Measurements from ENCODE around the gene RELT.

The RELT gene

GRCh38 chr11:73384531-73384871 is 8.3 kb downstream of the RELT start:
- TF ChIP-seq, protein P1, sequence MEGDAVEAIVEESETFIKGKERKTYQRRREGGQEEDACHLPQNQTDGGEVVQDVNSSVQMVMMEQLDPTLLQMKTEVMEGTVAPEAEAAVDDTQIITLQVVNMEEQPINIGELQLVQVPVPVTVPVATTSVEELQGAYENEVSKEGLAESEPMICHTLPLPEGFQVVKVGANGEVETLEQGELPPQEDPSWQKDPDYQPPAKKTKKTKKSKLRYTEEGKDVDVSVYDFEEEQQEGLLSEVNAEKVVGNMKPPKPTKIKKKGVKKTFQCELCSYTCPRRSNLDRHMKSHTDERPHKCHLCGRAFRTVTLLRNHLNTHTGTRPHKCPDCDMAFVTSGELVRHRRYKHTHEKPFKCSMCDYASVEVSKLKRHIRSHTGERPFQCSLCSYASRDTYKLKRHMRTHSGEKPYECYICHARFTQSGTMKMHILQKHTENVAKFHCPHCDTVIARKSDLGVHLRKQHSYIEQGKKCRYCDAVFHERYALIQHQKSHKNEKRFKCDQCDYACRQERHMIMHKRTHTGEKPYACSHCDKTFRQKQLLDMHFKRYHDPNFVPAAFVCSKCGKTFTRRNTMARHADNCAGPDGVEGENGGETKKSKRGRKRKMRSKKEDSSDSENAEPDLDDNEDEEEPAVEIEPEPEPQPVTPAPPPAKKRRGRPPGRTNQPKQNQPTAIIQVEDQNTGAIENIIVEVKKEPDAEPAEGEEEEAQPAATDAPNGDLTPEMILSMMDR (IDR thresholded peaks at IDR 0.05; ENCODE audit: extremely low read depth, missing control alignments): no peak
- no peak for DNase-seq (ENCODE audit: low spot score)

- TF ChIP-seq, protein P1 (IDR thresholded peaks at IDR 0.05; ENCODE audit: extremely low read depth, missing control alignments): no peak
- peak; percentile 81 for DNase-seq (ENCODE audit: low spot score)
These were observed 8.9 kb downstream of the RELT start for GRCh38 chr11:73384872-73385689.

DNA sequence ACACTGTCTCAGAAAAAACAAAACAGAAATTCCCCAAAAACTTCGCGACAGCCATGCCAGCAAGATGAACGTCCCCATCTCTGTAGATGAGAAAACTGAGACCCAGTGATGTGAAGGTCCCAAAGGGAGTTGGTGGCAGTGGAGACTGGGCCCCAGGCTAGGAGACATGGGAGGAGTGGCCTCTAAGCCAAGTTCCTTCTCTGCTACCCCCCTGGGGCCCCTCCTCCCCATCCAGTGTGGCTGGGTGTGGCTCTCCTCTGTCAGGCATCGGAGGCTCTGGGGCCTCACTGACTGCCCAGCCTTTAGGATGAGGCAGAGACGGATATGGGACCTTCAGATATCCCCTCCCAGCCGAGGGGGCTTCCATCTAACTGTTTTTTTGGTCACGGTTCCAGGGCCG is 9.8 kb downstream of the RELT start:
- DNase-seq (ENCODE audit: low spot score): peak; percentile 69
- TF ChIP-seq, protein P1 (IDR thresholded peaks at IDR 0.05; ENCODE audit: extremely low read depth, missing control alignments): no peak

DNA sequence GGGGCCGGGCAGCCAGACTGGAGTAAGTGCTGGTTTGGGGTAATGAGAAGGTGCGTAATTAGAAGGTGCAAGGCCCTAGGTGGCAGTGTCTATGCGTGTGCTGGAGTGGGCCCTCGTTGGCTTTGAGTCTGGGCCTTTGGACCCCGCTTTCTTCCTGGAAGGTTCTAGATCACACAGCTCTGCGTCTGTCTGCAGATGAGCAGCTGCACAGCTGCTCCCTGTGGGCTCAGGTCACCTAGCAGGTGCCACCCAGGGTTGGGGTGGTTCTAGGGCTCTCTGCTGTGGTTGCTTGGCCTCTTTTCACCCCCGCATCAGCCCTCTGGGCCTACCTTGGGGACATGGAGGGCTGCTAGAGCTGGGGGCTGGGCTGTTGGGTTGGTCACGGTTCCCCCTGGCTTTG is 10.3 kb downstream of the RELT start:
- TF ChIP-seq, protein P1 (IDR thresholded peaks at IDR 0.05; ENCODE audit: extremely low read depth, missing control alignments): no peak
- no peak for DNase-seq (ENCODE audit: low spot score)

GRCh38 chr11:73387594-73388264 is 11.5 kb downstream of the RELT start:
- TF ChIP-seq, protein P1 (IDR thresholded peaks at IDR 0.05; ENCODE audit: extremely low read depth, missing control alignments): no peak
- DNase-seq (ENCODE audit: low spot score): no peak

DNA sequence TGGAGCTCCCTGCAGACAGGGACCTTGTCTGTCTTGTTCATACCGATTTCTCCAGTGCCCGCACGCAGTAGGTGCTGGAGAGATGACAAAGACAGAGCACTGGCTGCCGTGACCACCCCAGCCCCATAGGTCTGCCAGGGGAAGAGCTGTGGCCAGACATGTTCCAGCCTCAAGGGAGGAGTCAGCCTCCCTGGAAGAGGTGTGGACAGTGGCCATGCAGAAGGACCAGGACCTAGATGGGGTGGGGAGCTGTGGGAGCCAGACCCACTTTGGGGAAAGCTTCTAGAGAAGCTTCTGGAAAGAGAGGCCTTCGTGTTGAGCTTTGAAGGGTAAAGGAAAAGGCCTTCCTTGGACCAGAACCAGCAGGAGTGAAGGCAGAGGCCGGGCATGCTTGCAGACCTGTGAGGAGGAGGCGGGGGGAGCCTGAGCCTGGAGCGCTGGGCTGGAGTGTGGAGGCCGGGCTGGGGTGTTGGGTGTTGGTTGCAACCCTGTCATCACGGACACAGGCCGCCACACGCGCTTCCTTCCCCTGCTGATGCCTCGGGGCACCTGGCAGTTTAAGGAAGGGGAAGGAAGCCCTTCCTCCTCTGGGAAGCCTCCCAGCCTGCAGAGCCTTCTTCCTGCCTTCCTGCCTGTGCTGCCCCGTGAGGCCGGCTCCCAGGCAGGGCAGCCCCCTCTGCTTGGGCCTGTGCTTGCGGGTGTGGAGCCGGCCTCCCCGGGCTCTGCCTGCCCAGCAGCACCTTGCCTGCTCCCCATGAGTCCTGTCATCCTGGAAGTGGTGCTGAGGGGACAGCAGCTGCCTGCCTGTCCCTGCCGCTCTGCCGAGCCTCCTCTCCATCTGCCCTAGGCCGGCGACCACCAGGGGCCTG is 12.3 kb downstream of the RELT start:
- no peak for DNase-seq (ENCODE audit: low spot score)
- TF ChIP-seq, protein P1 (IDR thresholded peaks at IDR 0.05; ENCODE audit: extremely low read depth, missing control alignments): no peak
